Lower leg skin (tissue), 3 donors: ENCODE data around the gene LRRC3B.

Experiments
- CTCF ChIP-seq, 3 donors: fragments of 450-650 bp; IDR thresholded peaks; one replicate each; pipeline ENCODE4 v1.5.1; 2016; ENCODE audit warnings: antibody characterized with exemption in 3 of 3, mild to moderate bottlenecking in 3 of 3, moderate library complexity in 2 of 3
- POLR2A ChIP-seq, 2 donors: fragments of 450-650 bp; IDR thresholded peaks; one replicate each; pipeline ENCODE4 v1.6.1; 2016 to 2017; ENCODE audit warnings: antibody characterized with exemption in 2 of 2, mild to moderate bottlenecking in 1 of 2, moderate library complexity in 1 of 2

GRCh38 chr3:26675336-26675735, 52.8 kb downstream of the LRRC3B start:
- TF ChIP-seq CTCF (IDR thresholded peaks at IDR 0.05) (no peak), POLR2A (IDR thresholded peaks at IDR 0.05) (no peak)
